Coronary artery (tissue), 2 donors: ENCODE measurements around the gene MMP8.

Experiments used
- DNase-seq: peaks from one replicate; pipeline ENCODE4 v3.0.0-alpha.2; 2017; ENCODE audit warnings: low spot score
- H3K27ac ChIP-seq, 2 donors: fragments of 200-600 bp; sonication (generic); one replicate each; pipeline ENCODE4 v1.5.1; 2016 to 2019
- H3K4me3 ChIP-seq: fragments of 200-600 bp; sonication (generic); 2 replicates; pipeline ENCODE4 v1.5.1; 2016; ENCODE audit warnings: mild to moderate bottlenecking, moderate library complexity
- CTCF ChIP-seq: fragments of 200-600 bp; sonication (generic); IDR thresholded peaks from one replicate; pipeline ENCODE4 v1.5.1; 2019; ENCODE audit warnings: antibody characterized with exemption

MMP8 gene

GRCh38 chr11:102703826-102704493, 20.8 kb downstream of the MMP8 start:
- Histone ChIP-seq H3K27ac (no peak overlapping the region), H3K4me3 (no peak overlapping the region)
- DNase-seq: no peak
- no peak for TF ChIP-seq CTCF

- H3K27ac ChIP-seq: no peak overlapping the region
- TF ChIP-seq CTCF: no peak
- DNase-seq: no peak
- H3K4me3 ChIP-seq: no peak overlapping the region
Observed at GRCh38 chr11:102695201-102695600, 29.6 kb downstream of the MMP8 start.

GRCh38 chr11:102685754-102686153, 39.0 kb downstream of the MMP8 start:
- DNase-seq: no peak
- TF ChIP-seq CTCF: no peak
- H3K27ac ChIP-seq: no peak overlapping the region
- no peak overlapping the region for H3K4me3 ChIP-seq

GRCh38 chr11:102685338-102685737, 39.4 kb downstream of the MMP8 start:
- Histone ChIP-seq H3K4me3 (no peak overlapping the region), H3K27ac (no peak overlapping the region)
- DNase-seq: no peak
- no peak for TF ChIP-seq CTCF

- no peak overlapping the region for H3K4me3 ChIP-seq
- H3K27ac ChIP-seq: no peak overlapping the region
- DNase-seq: no peak
- TF ChIP-seq CTCF: no peak
Observed at GRCh38 chr11:102683277-102683676, 41.5 kb downstream of the MMP8 start.

- DNase-seq: no peak
- TF ChIP-seq CTCF: no peak
- no peak overlapping the region for H3K27ac ChIP-seq
- H3K4me3 ChIP-seq: no peak overlapping the region
Observed at GRCh38 chr11:102680945-102681344, 43.8 kb downstream of the MMP8 start.

GRCh38 chr11:102678022-102678421, 46.7 kb downstream of the MMP8 start:
- Histone ChIP-seq H3K27ac (no peak overlapping the region), H3K4me3 (no peak overlapping the region)
- DNase-seq: no peak
- TF ChIP-seq CTCF: no peak
